Spleen (tissue), 11 donors: ENCODE measurements around the gene MYO1F. TPM values are rescaled to one million over a fixed set of nuclear protein-coding genes. Genes with fewer than 3 reads are reported as not detected.
"Not testable (repeated sequence)": the region's sequence is repeated elsewhere in the genome, so short reads cannot be mapped to it uniquely, and the experiment has no call there.

Source experiments
- DNase-seq: peaks from one replicate; pipeline ENCODE4 v3.0.0-alpha.2; 2020
- H3K27ac ChIP-seq, 8 donors: fragments of 200-600 bp; sonication (generic) in 7 of 8; 1 replicate in 4 of 8; 2 replicates in 4 of 8; pipeline versions ENCODE4 v1.5.0 to v1.8.0; 2016 to 2021; ENCODE audit warnings: inconsistent platforms in 4 of 8, mild to moderate bottlenecking in 4 of 8, moderate library complexity in 1 of 8
- H3K27me3 ChIP-seq, 7 donors: fragments of 200-600 bp; sonication (generic) in 6 of 7; replicated peaks in 1 of 7; 1 replicate in 4 of 7; 2 replicates in 3 of 7; pipeline versions ENCODE4 v1.5.0 to v1.8.0; 2016 to 2021; ENCODE audit warnings: inconsistent platforms in 3 of 7, mild to moderate bottlenecking in 1 of 7
- H3K36me3 ChIP-seq, 6 donors: fragments of 200-600 bp; sonication (generic) in 5 of 6; 1 replicate in 4 of 6; 2 replicates in 2 of 6; pipeline versions ENCODE4 v1.5.0 to v1.8.0; 2016 to 2021; ENCODE audit warnings: inconsistent platforms in 2 of 6
- H3K4me1 ChIP-seq, 6 donors: fragments of 200-600 bp; sonication (generic) in 5 of 6; 1 replicate in 3 of 6; 2 replicates in 3 of 6; pipeline versions ENCODE4 v1.5.0 to v1.8.0; 2016 to 2021; ENCODE audit warnings: inconsistent platforms in 3 of 6
- H3K4me3 ChIP-seq, 8 donors: fragments of 200-600 bp; sonication (generic) in 7 of 8; 1 replicate in 4 of 8; 2 replicates in 4 of 8; pipeline versions ENCODE4 v1.5.0 to v1.8.0; 2016 to 2021; ENCODE audit warnings: inconsistent platforms in 4 of 8, mild to moderate bottlenecking in 4 of 8, moderate library complexity in 2 of 8
- H3K9me3 ChIP-seq, 8 donors: fragments of 200-600 bp; sonication (generic) in 7 of 8; 1 replicate in 4 of 8; 2 replicates in 4 of 8; pipeline versions ENCODE4 v1.5.0 to v1.8.0; 2016 to 2021; ENCODE audit warnings: inconsistent platforms in 4 of 8
- CTCF ChIP-seq, 11 experiments: fragments of 200-600 bp in 7 of 11; fragments of 450-650 bp in 4 of 11; sonication (generic) in 4 of 11; IDR thresholded peaks in 8 of 11; conservative IDR thresholded peaks in 3 of 11; 1 replicate in 7 of 11; 2 replicates in 4 of 11; pipeline versions ENCODE4 v1.4.0 to v1.8.0; 2016 to 2021; ENCODE audit warnings: antibody characterized with exemption in 11 of 11, inconsistent platforms in 4 of 11, mild to moderate bottlenecking in 1 of 11
- POLR2A ChIP-seq, 3 donors: fragments of 450-650 bp; IDR thresholded peaks; one replicate each; pipeline ENCODE4 v1.5.1; 2017; ENCODE audit warnings: antibody characterized with exemption in 3 of 3, mild to moderate bottlenecking in 1 of 3
- POLR2AphosphoS5 ChIP-seq, 3 donors: sonication (generic); formaldehyde crosslinking; IDR thresholded peaks; one replicate each; pipeline ENCODE4 v1.5.1; 2017; ENCODE audit warnings: antibody characterized with exemption in 3 of 3
- WGBS, 5 donors: extraction: QIAGEN DNeasy Blood & Tissue Kit in 3 of 5; methylation state at CpG; one replicate each; pipeline versions ENCODE4 v1.1.5 to v1.1.7; 2013 to 2018; 5-methylcytosine and 5-hydroxymethylcytosine counted together
- intact Hi-C: fragments of 100-400 bp; cut with DNase I; formaldehyde crosslinking; loops from one replicate; pipeline ENCODE4 v1.15.0; 2023; ENCODE audit warnings: low total_unique reads
- polyA plus RNA-seq, 3 donors: library from polyadenylated mRNA; stranded (reverse); fragments of 200-250 nt; gene quantifications; one replicate each; pipeline ENCODE4 v1.2.1, GENCODE V29; 2013
- total RNA-seq, 7 donors: library from RNA; depleted of rRNA in 3 of 7; stranded (reverse); fragments of >200 nt in 3 of 7; fragmentation: NEBNext Ultra II Directional in 4 of 7; extraction: Animal tissue kit (Norgen Biotek cat#: 25700) in 4 of 7; gene quantifications; one replicate each; pipeline versions ENCODE4 v1.1.0 to v1.2.1, GENCODE V29; 2016 to 2021
- donor health status: healthy with polysubstance abuse.
- donor health status: DM: no; HTN: no; CAD: no; lungs with moderate emphysema.
- donor health status: DM: no; HTN: no; CAD: no.
- donor health status: Bipolar disorder and iron deficiency.
- donor health status: healthy.
- donor health status: DM: no; HTN: no; CAD: no.
- donor health status: DM: yes; HTN: yes; CAD: no.

Gene MYO1F
- total and polyA plus RNA-seq, 10 donors: 22.1 to 423 (median 211) TPM

DNA sequence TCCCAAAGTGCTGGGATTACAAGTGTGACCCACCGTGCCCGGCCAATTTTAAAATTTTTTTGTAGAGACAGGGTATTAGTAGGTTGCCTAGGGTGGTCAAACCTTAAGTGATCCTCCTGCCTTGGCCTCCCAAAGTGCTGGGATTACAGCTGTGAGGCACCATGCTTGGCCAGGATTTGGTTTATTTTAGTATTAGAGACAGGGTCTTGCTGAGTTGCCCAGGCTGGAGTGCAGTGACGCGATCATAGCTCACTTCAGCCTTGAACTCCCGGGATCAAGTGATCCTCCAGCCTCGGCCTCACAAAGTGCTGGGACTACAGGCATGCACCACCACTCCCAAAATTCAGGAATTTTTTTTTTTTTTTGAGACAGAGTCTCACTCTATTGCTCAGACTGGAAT is 57.9 kb downstream of the MYO1F start:
- Histone ChIP-seq H3K4me3 (no peak overlapping the region), H3K27me3 (no peaks in the 10 kb centered on the region), H3K36me3 (peaks cover 0 to 46% (median 27%) of the 10 kb centered on the region in 6 donors), H3K4me1 (peaks cover 13 to 55% (median 43%) of the 10 kb centered on the region in 6 donors), H3K27ac (peak overlapping the region in 4 of 8 donors; percentile 83 to 99 (median 96)), H3K9me3 (no peaks in the 10 kb centered on the region)
- intact Hi-C loops: loop anchor here (10.0 kb wide), 1 partner anchor 165 kb away; no protein-coding TSS in a partner anchor
- WGBS, 5 donors: 94 to 98% (median 95%) methylated on average over 6 of the region's 6 CpGs
- no peak for TF ChIP-seq POLR2AphosphoS5 (IDR thresholded peaks at IDR 0.05)
- no peak for TF ChIP-seq POLR2A (IDR thresholded peaks at IDR 0.05)
- no peak for TF ChIP-seq CTCF (IDR thresholded peaks at IDR 0.05 in 8 of 11, conservative IDR thresholded peaks at IDR 0.05 in 3 of 11)
- DNase-seq: no peak

DNA sequence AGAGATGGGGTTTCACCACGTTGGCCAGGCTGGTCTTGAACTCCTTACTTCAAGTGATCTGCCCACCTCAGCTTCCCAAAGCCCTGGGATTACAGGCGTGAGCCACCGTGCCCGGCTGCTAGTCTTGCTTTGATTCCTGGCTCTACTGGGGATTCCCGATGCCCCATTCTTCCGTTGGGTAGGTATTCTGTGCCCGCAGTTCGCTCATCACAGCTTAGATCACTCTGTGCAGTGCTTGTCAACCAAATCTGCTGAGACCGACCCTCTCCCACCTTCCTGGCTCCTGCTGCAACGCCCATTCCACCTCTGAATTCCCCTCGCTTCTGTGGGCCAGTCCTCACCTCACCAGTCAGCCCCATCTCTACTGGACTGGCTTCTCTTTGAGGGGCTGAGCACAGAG is 58.7 kb downstream of the MYO1F start:
- 82 to 89% (median 85%) methylated on average over 11 of the region's 11 CpGs for WGBS, 5 donors
- Histone ChIP-seq H3K27me3 (no peaks in the 10 kb centered on the region), H3K9me3 (no peaks in the 10 kb centered on the region), H3K27ac (peak overlapping the region in 7 of 8 donors; percentile 72 to 99 (median 84)), H3K4me3 (no peak overlapping the region), H3K4me1 (peaks cover 13 to 58% (median 48%) of the 10 kb centered on the region in 6 donors), H3K36me3 (peaks cover 0 to 38% (median 24%) of the 10 kb centered on the region in 6 donors)
- no peak for TF ChIP-seq POLR2AphosphoS5 (IDR thresholded peaks at IDR 0.05)
- no peak for DNase-seq
- intact Hi-C loops: loop anchor here (10.0 kb wide), 1 partner anchor 164 kb away; no protein-coding TSS in a partner anchor

DNA sequence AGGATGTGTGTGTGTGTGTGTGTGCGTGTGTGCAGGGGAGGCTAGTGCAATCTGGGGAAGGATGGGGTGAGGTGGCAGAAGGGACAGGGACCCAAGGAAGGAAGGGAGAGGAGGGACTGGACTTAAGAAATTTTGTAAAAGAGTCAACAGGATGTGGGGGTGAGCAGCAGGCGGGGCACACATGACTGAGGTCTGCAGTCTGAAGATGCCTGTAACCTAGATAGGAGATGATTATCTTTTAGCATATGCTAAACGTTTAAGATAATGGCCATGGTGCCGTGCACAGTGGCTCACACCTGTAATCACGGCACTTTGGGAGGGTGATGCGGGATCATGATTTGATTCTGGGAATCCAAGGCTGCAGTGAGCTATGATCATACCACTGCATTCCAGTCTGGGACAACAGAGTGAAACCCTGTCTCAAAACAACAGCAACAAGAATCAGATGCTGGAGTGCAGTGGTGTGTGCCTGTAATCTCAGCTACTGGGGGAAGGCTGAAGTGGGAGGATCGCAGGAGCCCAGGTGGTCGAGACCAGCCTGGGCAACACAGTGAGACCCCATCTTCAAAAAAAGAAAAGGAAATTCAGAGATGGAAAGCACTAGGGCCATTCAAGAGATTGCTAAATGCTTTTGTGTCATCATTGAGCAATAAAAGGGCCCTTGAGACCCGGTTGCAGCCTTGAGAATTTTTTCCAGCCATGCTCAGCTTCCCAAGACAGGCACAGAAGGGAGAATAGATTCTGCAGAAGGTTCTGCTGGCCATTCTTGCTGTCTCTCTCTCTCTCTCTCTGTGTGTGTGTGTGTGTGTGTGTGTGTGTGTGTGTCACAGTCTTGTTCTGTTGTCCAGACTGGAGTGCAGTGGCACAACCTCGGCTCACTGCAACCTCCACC is 59.4 kb downstream of the MYO1F start:
- Histone ChIP-seq H3K4me3 (peak overlapping the region in 1 of 8 donors; percentile 43), H3K27me3 (no peaks in the 10 kb centered on the region), H3K4me1 (peaks cover 19 to 66% (median 55%) of the 10 kb centered on the region in 6 donors), H3K27ac (peak overlapping the region; percentile 57 to 99 (median 84)), H3K9me3 (no peaks in the 10 kb centered on the region), H3K36me3 (peaks cover 0 to 31% (median 18%) of the 10 kb centered on the region in 6 donors)
- peak; percentile 85 for DNase-seq
- 24 to 41% (median 32%) methylated on average over 9 to 10 of the region's 10 CpGs for WGBS, 5 donors
- intact Hi-C loops: loop anchor here (10.0 kb wide), 1 partner anchor 163 kb away; no protein-coding TSS in a partner anchor
- TF ChIP-seq POLR2AphosphoS5 (IDR thresholded peaks at IDR 0.05) (peak in 1 of 3 donors; percentile 63), POLR2A (IDR thresholded peaks at IDR 0.05) (no peak)

DNA sequence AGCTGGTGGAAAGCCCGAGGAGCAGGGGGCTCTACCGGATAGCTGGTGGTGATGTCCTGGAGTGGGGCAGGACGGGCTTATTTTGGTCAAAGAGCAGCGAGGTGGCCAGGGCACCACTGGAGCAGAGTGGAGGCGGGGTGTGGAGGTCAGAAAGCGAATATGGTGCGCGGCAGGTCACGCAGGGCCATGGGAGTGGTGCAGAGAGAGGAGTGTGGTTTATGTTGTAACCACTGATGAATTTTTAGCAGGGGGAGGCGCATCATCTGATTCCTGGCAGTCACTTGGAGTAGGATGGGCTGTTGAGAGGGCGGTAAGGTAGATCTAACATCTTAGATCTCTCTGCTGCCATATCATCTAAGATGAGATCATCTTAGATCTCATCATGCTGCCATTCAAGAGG is 61.9 kb downstream of the MYO1F start:
- peak; percentile 85 for DNase-seq
- TF ChIP-seq POLR2A (IDR thresholded peaks at IDR 0.05) (no peak), CTCF (IDR thresholded peaks at IDR 0.05 in 8 of 11, conservative IDR thresholded peaks at IDR 0.05 in 3 of 11) (no peak), POLR2AphosphoS5 (IDR thresholded peaks at IDR 0.05) (peak; percentile 35 to 75 (median 71))
- Histone ChIP-seq H3K27ac (peak overlapping the region in 7 of 8 donors; percentile 96 to 99 (median 99)), H3K36me3 (peaks cover 0 to 26% (median 5%) of the 10 kb centered on the region in 6 donors), H3K27me3 (no peaks in the 10 kb centered on the region), H3K9me3 (no peaks in the 10 kb centered on the region), H3K4me3 (peak overlapping the region in 1 of 8 donors; percentile 71), H3K4me1 (peaks cover 24 to 83% (median 67%) of the 10 kb centered on the region in 6 donors)
- intact Hi-C loops: loop anchor here (10.0 kb wide), 1 partner anchor 161 kb away; no protein-coding TSS in a partner anchor
- WGBS, 5 donors: 48 to 71% (median 62%) methylated on average over 11 of the region's 11 CpGs

- intact Hi-C loops: loop anchor here (10.0 kb wide), 1 partner anchor 160 kb away; no protein-coding TSS in a partner anchor
- H3K9me3 ChIP-seq, H3K27me3 ChIP-seq: not testable (repeated sequence)
- peak; percentile 84 for DNase-seq
- H3K27ac ChIP-seq: peak overlapping the region; percentile 96 to 99 (median 98)
- H3K4me3 ChIP-seq: peak overlapping the region; percentile 40 to 71 (median 56)
- H3K36me3 ChIP-seq: peaks cover 0 to 29% (median 5%) of the 10 kb centered on the region in 6 donors
- WGBS, 5 donors: 71 to 81% (median 71%) methylated on average over 21 of the region's 21 CpGs
- peaks cover 24 to 80% (median 67%) of the 10 kb centered on the region in 6 donors for H3K4me1 ChIP-seq
Measured at GRCh38 chr19:8514505-8515009, 62.7 kb downstream of the MYO1F start.
